NCI-H1436 treated with DMSO at 0.1 percent for 48 hours (cell line): Measurements from ENCODE around the gene TACR1.

Experiments
- DNase-seq: peaks from one replicate; lab custom pipeline; 2025; lab: John Stamatoyannopoulos, UW

TACR1 gene

GRCh38 chr2:75019790-75020189 lies 179.5 kb downstream of the TACR1 start:
- DNase-seq = no peak

- DNase-seq = no peak
These were observed 181.2 kb downstream of the TACR1 start for GRCh38 chr2:75018162-75018561.

GRCh38 chr2:75012080-75012479 lies 187.2 kb downstream of the TACR1 start:
- DNase-seq = no peak

- no peak for DNase-seq
These were observed 188.7 kb downstream of the TACR1 start for GRCh38 chr2:75010571-75010970.

GRCh38 chr2:75007819-75008218 lies 191.5 kb downstream of the TACR1 start:
- no peak for DNase-seq

GRCh38 chr2:75007061-75007460 lies 192.3 kb downstream of the TACR1 start:
- DNase-seq = no peak

DNA sequence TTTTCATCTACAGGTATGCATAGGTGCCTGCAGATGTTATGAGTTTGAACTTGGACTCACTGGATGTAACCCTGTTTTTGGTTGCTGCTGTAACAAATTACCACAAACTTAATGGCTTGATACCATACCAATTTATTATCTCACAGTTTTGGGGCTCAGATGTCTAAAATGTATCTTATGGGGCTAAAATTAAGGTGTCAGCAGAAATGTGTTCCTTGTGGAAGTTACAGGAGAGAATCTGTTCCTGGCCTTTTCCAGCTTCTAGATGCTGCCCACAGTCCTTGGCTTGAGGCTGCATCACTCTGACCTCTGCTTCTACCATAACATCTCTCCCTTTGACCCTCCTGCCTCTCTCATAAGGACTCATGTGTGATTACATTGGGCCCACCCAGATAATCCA lies 193.3 kb downstream of the TACR1 start:
- DNase-seq = no peak

DNA sequence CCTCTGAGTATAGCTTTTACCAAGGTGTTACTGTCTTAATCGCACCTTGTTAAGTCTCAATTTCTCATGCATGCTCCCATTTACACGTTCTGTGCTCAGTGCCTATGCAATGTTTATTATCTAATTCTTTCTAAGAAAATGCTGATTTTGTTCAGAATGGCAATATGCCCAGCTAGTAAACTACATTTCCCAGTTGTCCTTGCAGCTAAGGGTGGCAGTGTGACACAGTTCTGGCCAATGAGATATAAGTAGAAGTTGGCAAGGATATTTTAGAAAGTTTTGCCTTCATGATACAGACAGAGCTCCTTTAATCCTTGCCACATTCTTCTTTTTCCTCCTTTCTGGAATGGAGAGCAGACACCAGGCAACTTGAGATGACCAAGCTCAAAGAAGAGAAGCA lies 195.5 kb downstream of the TACR1 start:
- DNase-seq = no peak

GRCh38 chr2:75003276-75003675 lies 196.0 kb downstream of the TACR1 start:
- DNase-seq = no peak

DNA sequence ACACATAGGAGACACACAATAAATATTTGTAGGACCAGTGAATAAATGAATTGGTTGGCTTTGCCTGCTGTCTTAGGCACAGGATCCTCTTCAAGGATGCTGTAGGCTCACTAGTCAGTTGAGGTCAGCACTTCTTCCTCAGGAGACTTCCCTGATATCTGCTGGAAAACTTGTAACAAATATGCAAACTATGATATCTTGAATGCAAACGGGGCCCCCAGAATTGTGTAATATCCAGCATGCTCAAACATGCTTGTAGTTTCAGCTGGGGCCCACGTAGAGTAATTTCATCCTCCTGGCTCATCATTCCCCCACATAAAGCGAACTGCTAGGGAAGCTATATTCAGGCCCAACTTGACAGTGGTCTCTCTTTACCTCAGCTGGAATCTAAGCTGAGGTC lies 197.3 kb downstream of the TACR1 start:
- DNase-seq = no peak

GRCh38 chr2:74999468-74999867 lies 199.9 kb downstream of the TACR1 start:
- DNase-seq = no peak
